ENCODE data around the gene PRR19.
"Not testable (repeated sequence)": the region's sequence is repeated elsewhere in the genome, so short reads cannot be mapped to it uniquely, and the experiment has no call there.

PRR19 gene

DNA sequence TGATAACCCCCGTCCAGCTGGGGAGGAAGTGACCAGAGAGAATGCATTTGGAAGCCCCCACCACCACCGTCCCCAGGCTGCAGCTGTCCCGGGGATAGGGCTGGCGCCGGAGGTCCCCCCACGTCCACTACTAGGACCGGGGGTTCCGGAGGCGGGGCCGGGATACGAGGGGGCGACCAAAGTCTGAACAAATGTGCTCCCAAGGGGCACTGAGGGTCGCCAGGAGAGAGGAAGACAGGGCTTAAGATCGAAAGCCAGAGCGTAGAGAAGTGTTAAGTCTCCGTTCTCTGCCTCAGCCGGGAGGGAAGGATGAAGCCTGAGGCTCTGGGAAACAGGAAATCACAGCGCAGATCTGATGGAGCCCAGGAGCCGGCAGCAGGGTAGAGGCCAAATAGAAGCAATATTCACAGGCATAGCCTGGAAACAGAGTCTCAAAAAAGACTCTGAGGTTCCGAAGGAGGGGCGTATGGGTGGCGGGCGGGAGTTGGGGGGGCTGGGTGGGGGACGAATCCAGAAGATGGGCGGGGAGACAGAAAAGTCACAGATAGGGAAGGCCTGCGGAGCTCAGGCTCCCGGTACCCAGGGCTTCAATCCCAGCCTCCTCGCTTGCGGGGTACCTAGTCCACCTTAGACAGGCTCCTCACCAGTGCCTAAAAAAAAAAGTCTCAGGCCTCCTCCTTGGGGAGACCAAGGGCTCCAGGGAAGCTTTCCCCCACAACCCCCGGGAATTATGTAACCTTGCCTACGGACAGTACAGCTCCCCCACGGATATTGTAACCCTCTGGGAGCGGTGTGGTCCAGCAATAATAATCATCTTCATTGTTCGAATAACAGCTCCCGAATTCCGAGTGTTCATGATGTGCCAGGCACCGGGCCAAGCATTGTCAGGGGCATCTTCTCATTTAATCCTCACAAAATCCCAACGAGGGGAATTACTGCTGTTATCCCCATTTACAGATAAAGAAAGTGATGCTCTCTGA lies 45.9 kb upstream of the PRR19 start:
- TF ChIP-seq, protein P1, sequence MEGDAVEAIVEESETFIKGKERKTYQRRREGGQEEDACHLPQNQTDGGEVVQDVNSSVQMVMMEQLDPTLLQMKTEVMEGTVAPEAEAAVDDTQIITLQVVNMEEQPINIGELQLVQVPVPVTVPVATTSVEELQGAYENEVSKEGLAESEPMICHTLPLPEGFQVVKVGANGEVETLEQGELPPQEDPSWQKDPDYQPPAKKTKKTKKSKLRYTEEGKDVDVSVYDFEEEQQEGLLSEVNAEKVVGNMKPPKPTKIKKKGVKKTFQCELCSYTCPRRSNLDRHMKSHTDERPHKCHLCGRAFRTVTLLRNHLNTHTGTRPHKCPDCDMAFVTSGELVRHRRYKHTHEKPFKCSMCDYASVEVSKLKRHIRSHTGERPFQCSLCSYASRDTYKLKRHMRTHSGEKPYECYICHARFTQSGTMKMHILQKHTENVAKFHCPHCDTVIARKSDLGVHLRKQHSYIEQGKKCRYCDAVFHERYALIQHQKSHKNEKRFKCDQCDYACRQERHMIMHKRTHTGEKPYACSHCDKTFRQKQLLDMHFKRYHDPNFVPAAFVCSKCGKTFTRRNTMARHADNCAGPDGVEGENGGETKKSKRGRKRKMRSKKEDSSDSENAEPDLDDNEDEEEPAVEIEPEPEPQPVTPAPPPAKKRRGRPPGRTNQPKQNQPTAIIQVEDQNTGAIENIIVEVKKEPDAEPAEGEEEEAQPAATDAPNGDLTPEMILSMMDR (conservative IDR thresholded peaks at IDR 0.05; ENCODE audit: control insufficient read depth, insufficient read depth, low read depth, low read length): no peak
- H3K4me3 ChIP-seq (ENCODE audit: control insufficient read depth, low read depth, low read length): peak overlapping the region; percentile 57
- DNase-seq (ENCODE audit: low read depth): peak; percentile 44

DNA sequence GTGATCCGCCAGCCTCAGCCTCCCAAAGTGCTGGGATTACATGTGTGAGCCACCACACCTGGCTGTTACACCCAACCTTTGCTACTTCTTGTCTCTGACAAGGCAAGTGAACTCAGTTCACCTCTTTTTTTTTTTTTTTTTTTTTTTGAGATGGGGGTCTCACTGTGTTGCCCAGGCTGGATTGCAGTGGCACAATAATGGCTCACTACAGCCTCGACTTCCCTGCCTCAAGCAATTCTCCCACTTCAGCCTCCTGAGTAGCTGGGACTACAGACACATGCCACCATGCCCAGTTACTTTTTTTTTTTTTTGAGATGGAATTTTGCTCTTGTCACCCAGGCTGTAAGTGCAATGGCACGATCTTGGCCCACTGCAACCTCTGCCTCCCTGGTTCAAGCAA lies 44.1 kb upstream of the PRR19 start:
- H3K4me3 ChIP-seq (ENCODE audit: control insufficient read depth, low read depth, low read length); DNase-seq (ENCODE audit: low read depth): not testable (repeated sequence)

DNA sequence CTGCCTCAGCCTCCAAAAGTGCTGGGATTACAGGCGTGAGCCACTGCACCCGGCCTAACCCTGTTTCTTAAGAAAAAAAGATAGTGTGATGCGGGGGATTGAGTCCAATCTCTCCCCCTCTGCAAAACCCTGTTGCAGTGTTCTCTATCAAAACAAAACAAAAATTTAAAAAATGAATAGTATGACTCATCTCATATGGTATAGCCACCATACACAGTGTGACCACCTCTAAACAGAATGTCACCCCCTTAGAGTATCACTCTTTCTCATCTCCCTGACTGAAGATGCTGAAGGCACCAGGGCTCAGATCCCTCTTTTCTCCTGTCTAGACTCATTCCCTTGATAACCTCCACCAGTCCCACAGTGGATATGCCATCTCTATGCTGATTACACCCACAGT lies 40.2 kb upstream of the PRR19 start:
- TF ChIP-seq, protein P1 (conservative IDR thresholded peaks at IDR 0.05; ENCODE audit: control insufficient read depth, insufficient read depth, low read depth, low read length): no peak
- H3K4me3 ChIP-seq (ENCODE audit: control insufficient read depth, low read depth, low read length): no peak overlapping the region
- DNase-seq (ENCODE audit: low read depth): no peak

DNA sequence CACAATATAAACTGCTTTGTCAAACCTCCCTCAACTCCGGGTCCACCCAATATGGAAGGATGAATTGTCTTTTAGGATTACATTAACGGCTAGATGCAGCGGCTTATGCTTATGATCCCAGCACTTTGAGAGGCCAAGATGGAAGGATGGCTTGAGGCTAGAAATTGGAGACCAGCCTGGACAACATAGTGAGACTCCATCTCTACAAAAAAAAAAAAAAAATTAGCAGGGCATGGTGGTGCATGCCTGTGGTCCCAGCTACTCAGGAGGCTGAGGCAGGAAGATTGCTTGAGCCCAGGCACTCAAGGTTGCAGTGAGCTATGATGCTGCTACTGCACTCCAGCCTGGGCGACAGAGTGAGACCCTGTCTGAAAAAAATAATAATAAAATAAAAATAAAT lies 35.8 kb upstream of the PRR19 start:
- not testable (repeated sequence) for DNase-seq (ENCODE audit: low read depth); H3K4me3 ChIP-seq (ENCODE audit: control insufficient read depth, low read depth, low read length)

DNA sequence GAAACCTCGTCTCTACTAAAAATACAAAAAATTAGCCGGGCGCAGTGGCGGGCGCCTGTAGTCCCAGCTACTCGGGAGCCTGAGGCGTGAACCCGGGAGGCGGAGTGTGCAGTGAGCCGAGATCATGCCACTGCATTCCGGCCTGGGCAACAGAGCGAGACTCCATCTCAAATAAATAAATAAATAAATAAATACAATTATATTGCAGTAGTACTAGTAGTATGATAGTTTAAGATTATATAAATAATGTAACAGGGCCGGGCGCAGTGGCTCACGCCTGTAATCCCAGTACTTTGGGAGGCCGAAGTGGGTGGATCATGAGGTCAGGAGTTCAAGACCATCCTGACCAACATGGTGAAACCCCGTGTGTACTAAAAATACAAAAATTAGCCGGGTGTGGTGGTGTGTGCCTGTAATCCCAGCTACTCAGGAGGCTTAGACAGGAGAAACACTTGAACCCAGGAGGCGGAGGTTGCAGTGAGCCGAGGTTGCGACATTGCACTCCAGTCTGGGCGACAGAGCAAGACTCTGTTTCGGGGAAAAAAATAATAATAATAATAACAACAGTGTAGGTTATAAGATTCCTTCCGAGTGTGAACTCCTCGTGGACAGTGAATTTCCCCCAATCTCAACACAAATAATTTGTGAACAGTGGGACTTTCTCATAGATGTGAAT lies 34.9 kb upstream of the PRR19 start:
- DNase-seq (ENCODE audit: low read depth): not testable (repeated sequence)

DNA sequence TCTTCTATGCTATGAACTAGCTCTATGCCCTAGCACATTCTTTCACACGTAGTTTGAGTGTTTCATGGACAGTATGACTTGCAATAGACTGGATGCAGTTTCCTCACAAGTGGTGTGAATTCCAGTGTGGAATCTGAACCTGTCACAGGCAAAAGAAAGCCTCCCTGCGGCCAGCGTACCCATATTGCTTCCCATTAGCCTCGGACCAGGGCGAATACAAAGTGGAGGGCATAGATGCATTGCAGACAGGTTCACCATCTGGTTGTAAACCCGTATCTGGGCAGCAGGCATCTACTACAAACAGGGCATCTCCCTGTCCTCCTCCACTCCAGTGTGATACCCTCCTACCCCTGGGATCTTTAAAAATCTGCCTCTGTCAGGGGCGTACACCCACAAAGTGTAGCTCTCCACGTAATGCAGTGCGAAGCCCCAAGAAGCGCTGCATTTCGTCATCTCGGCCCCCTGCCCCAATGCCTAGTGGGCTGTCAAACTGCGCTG lies 34.2 kb upstream of the PRR19 start:
- DNase-seq (ENCODE audit: low read depth): no peak

More for the DNA sequence above, 34.9 kb upstream of the PRR19 start:
- not testable (repeated sequence) for H3K4me3 ChIP-seq (ENCODE audit: control insufficient read depth, low read depth, low read length)

DNA sequence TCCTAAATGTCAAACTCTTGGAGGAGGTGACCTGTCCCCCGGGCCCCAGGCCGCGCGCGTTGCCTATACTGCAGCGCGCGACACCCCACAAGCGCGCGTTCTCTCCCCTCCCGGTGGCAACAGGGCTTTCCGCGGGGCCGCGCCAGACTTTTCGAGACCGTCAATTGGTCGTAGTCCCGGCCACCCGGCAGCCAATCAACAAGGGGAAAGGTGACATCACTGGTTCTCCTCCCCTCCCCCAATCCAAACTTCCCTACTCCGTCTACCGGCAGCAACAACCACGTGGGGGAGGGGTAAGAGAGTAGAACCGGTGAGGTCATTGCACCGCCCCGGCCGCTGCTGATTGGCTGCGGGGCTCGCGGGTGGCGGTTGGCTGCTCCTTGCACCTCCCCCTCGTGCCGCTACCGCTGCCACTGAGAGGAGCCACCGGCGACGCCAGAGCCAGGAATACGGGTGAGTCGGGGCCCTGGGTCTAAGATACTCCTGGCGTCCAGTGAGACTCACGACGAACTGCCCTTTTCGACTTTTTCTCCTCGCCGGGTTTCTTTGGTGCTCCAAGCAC lies 33.7 kb upstream of the PRR19 start:
- DNase-seq (ENCODE audit: low read depth): peak; percentile 99
- TF ChIP-seq, protein P1 (conservative IDR thresholded peaks at IDR 0.05; ENCODE audit: control insufficient read depth, insufficient read depth, low read depth, low read length): no peak
- H3K4me3 ChIP-seq (ENCODE audit: control insufficient read depth, low read depth, low read length): peak overlapping the region; percentile 88

More for the DNA sequence above, 34.2 kb upstream of the PRR19 start:
- peak overlapping the region; percentile 88 for H3K4me3 ChIP-seq (ENCODE audit: control insufficient read depth, low read depth, low read length)
- TF ChIP-seq, protein P1 (conservative IDR thresholded peaks at IDR 0.05; ENCODE audit: control insufficient read depth, insufficient read depth, low read depth, low read length): no peak
